Measurements from ENCODE around the gene WDR48. TPM values are rescaled to one million over a fixed set of nuclear protein-coding genes. Genes with fewer than 3 reads are reported as not detected.
A peak's percentile ranks its signal among the peaks of the same experiment; 100 is the strongest.

Gene WDR48
- total and polyA plus RNA-seq, 9 of the 15 experiments (the other 6 are each of a cell fraction or from before 2014, with no cell fraction given), result 26.6 to 70.6 (median 48.0) TPM

- no peak for TF ChIP-seq ZNF407 (IDR thresholded peaks at IDR 0.05; ENCODE audit: low read depth)
- peak; percentile 57; the same call in 1 of the 2 replicates for TF ChIP-seq ERF (CRISPR knock-in tag; IDR thresholded peaks at IDR 0.05)
- no peak for TF ChIP-seq CBX8 (IDR thresholded peaks at IDR 0.05; ENCODE audit: borderline replicate concordance, extremely low read depth, low read depth, low read length, poor library complexity, severe bottlenecking)
- TF ChIP-seq VEZF1 (CRISPR knock-in tag; IDR thresholded peaks at IDR 0.05), result 0 out of 2 replicates have a peak, but pooled peaks have one; percentile 22
- peak; percentile 13; the same call in 1 of the 2 replicates for TF ChIP-seq MYNN (IDR thresholded peaks at IDR 0.05)
- no peak for TF ChIP-seq MYNN (CRISPR knock-in tag; IDR thresholded peaks at IDR 0.05)
- no peak for TF ChIP-seq TSC22D4 (tag; IDR thresholded peaks at IDR 0.05)
- TF ChIP-seq EP400 (IDR thresholded peaks at IDR 0.05), result no peak
- TF ChIP-seq RBBP5 (IDR thresholded peaks at IDR 0.05; ENCODE audit: borderline replicate concordance, insufficient read depth, low read length, poor library complexity, severe bottlenecking), result no peak
- TF ChIP-seq PCBP1 (IDR thresholded peaks at IDR 0.05; ENCODE audit: low read depth, low read length, poor library complexity, severe bottlenecking), result no peak
- no peak for TF ChIP-seq TAF1 (IDR thresholded peaks at IDR 0.05; ENCODE audit: control insufficient read depth, extremely low read depth, insufficient read depth, low read length, severe bottlenecking)
- no peak for TF ChIP-seq ZSCAN32 (CRISPR knock-in tag; IDR thresholded peaks at IDR 0.05)
- no peak for TF ChIP-seq KLF13 (tag; IDR thresholded peaks at IDR 0.05; ENCODE audit: borderline replicate concordance, low read depth)
- 0 out of 4 replicates have a peak, but pooled peaks of 1 of the 2 experiments have one; percentile 27 for TF ChIP-seq MAZ (CRISPR knock-in tag; conservative IDR thresholded peaks at IDR 0.05 in 1 of 2, IDR thresholded peaks at IDR 0.05 in 1 of 2)
- no peak for TF ChIP-seq RB1 (IDR thresholded peaks at IDR 0.05; ENCODE audit: low read depth)
Measured at GRCh38 chr3:39141171-39141995, 89.6 kb downstream of the WDR48 start (continued).
